Measurements from ENCODE around the gene ERCC4.

Gene ERCC4

GRCh38 chr16:13950821-13951547 is 31.0 kb downstream of the ERCC4 start:
- no peak for DNase-seq (ENCODE audit: low read depth)

GRCh38 chr16:13951611-13952010 is 31.7 kb downstream of the ERCC4 start:
- no peak for DNase-seq (ENCODE audit: low read depth)

GRCh38 chr16:13953501-13953900 is 33.5 kb downstream of the ERCC4 start:
- DNase-seq (ENCODE audit: low read depth) = no peak

- DNase-seq (ENCODE audit: low read depth) = no peak
Measured at GRCh38 chr16:13956635-13957196, 36.8 kb downstream of the ERCC4 start.

- no peak for DNase-seq (ENCODE audit: low read depth)
Measured at GRCh38 chr16:13957197-13958078, 37.5 kb downstream of the ERCC4 start.

- DNase-seq (ENCODE audit: low read depth) = no peak
Measured at GRCh38 chr16:13958474-13958873, 38.5 kb downstream of the ERCC4 start.

GRCh38 chr16:13959626-13960025 is 39.7 kb downstream of the ERCC4 start:
- DNase-seq (ENCODE audit: low read depth) = no peak

- no peak for DNase-seq (ENCODE audit: low read depth)
Measured at GRCh38 chr16:13961099-13961811, 41.3 kb downstream of the ERCC4 start.

GRCh38 chr16:13962232-13962631 is 42.3 kb downstream of the ERCC4 start:
- no peak for DNase-seq (ENCODE audit: low read depth)

GRCh38 chr16:13968835-13969234 is 48.9 kb downstream of the ERCC4 start:
- DNase-seq (ENCODE audit: low read depth) = no peak

GRCh38 chr16:13969711-13970110 is 49.8 kb downstream of the ERCC4 start:
- no peak for DNase-seq (ENCODE audit: low read depth)

- DNase-seq (ENCODE audit: low read depth) = no peak
Measured at GRCh38 chr16:13970708-13971422, 50.9 kb downstream of the ERCC4 start.

- no peak for DNase-seq (ENCODE audit: low read depth)
Measured at GRCh38 chr16:13973321-13974023, 53.5 kb downstream of the ERCC4 start.

- DNase-seq (ENCODE audit: low read depth) = no peak
Measured at GRCh38 chr16:13977177-13977576, 57.2 kb downstream of the ERCC4 start.

GRCh38 chr16:13982451-13982850 is 62.5 kb downstream of the ERCC4 start:
- no peak for DNase-seq (ENCODE audit: low read depth)

- no peak for DNase-seq (ENCODE audit: low read depth)
Measured at GRCh38 chr16:13983625-13984024, 63.7 kb downstream of the ERCC4 start.

- no peak for DNase-seq (ENCODE audit: low read depth)
Measured at GRCh38 chr16:13984794-13985193, 64.8 kb downstream of the ERCC4 start.

- DNase-seq (ENCODE audit: low read depth) = no peak
Measured at GRCh38 chr16:13988038-13988437, 68.1 kb downstream of the ERCC4 start.

GRCh38 chr16:13992322-13992721 is 72.4 kb downstream of the ERCC4 start:
- no peak for DNase-seq (ENCODE audit: low read depth)

GRCh38 chr16:13992976-13993375 is 73.0 kb downstream of the ERCC4 start:
- DNase-seq (ENCODE audit: low read depth) = no peak

Measured in activated T-helper 1 cell treated with Interleukin-2 at 50 U/mL for 16 hours (primary cell).